Forelimb muscle (tissue), 1 donor: ENCODE results near the gene RDH5. TPM values are rescaled to one million over a fixed set of nuclear protein-coding genes. Genes with fewer than 3 reads are reported as not detected.

ENCODE experiments used
- DNase-seq: peaks from one replicate; pipeline ENCODE4 v3.0.0-alpha.2; 2013; ENCODE audit warnings: low read depth
- polyA plus RNA-seq: library from polyadenylated mRNA; unstranded; fragments of 120-200 nt; gene quantifications from one replicate; pipeline ENCODE4 v1.2.1, GENCODE V29; 2013; ENCODE audit not compliant: insufficient read length

Gene RDH5
- polyA plus RNA-seq, 1 donor: 31.3 TPM

GRCh38 chr12:55728186-55728938, 8.2 kb downstream of the RDH5 start:
- DNase-seq: no peak

GRCh38 chr12:55728939-55729818, 9.0 kb downstream of the RDH5 start, which contains the start of gene CD63:
Gene CD63 (minus strand): TSS chr12:55729009. CDS start chr12:55728341, 668 bp downstream.
- peak; percentile 90 for DNase-seq

GRCh38 chr12:55729819-55730818, 9.9 kb downstream of the RDH5 start:
- no peak for DNase-seq

GRCh38 chr12:55732288-55732687, 12.1 kb downstream of the RDH5 start:
- no peak for DNase-seq

GRCh38 chr12:55733021-55733555, 12.9 kb downstream of the RDH5 start:
- no peak for DNase-seq

GRCh38 chr12:55733858-55734257, 13.7 kb downstream of the RDH5 start:
- DNase-seq: no peak

- DNase-seq: no peak
These were observed 14.4 kb downstream of the RDH5 start for GRCh38 chr12:55734595-55734994.

- no peak for DNase-seq
These were observed 15.9 kb downstream of the RDH5 start for GRCh38 chr12:55736076-55736475.

- no peak for DNase-seq
These were observed 16.8 kb downstream of the RDH5 start for GRCh38 chr12:55736780-55737580.

GRCh38 chr12:55737581-55738122, 17.5 kb downstream of the RDH5 start:
- DNase-seq: no peak

GRCh38 chr12:55738123-55739024, 18.2 kb downstream of the RDH5 start:
- peak; percentile 91 for DNase-seq

- DNase-seq: no peak
These were observed 18.8 kb downstream of the RDH5 start for GRCh38 chr12:55739025-55739378.

- DNase-seq: no peak
These were observed 21.9 kb downstream of the RDH5 start for GRCh38 chr12:55741931-55742680.

GRCh38 chr12:55742719-55743405, 22.7 kb downstream of the RDH5 start, which contains the start of gene GDF11:
Gene GDF11 (plus strand): TSS chr12:55743122. CDS start chr12:55743317, 195 bp downstream.
- DNase-seq: no peak

- DNase-seq: no peak
These were observed 23.5 kb downstream of the RDH5 start for GRCh38 chr12:55743406-55744339.

- no peak for DNase-seq
These were observed 24.3 kb downstream of the RDH5 start for GRCh38 chr12:55744340-55745030.
